ENCODE results near the gene CCDC170.

DNA sequence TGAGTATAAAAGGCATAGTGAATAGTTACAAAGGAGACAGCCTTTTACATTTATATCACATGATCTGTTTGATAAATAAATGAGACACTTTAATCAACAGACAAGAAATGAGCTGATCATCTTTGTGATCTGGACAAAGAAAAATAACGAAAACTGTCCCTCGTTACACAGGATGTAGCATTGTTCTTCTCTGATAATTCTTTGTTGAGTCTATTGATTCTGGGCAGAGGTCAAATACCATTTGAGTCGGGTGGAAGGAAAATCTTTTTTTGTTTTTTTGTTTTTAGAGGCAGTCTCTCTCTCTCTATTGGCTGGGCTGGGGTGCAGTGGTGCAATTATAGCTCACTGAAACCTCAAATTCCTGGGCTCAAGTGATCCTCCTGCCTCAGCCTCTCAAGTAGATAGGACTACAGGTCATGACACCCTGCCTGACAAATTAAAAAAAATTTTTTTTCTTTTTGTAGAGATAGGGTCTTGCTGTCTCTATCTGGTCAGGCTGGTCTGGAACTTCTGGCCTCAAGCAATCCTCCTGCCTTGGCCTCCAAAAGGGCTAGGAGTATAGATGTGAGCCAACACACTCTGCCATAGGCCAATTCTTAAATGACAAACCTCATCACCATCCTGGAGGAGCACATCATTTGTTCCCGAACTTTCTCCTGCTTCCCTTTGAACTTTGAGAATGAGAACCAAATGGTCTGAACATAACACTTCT lies 41.8 kb downstream of the CCDC170 start:
- TF ChIP-seq POLR2A (IDR thresholded peaks at IDR 0.05; ENCODE audit: low read length), result no peak
- no peak for TF ChIP-seq GATA1 (IDR thresholded peaks at IDR 0.05; ENCODE audit: low read depth, low read length)
